ENCODE results near the gene CEP128.

Gene CEP128

DNA sequence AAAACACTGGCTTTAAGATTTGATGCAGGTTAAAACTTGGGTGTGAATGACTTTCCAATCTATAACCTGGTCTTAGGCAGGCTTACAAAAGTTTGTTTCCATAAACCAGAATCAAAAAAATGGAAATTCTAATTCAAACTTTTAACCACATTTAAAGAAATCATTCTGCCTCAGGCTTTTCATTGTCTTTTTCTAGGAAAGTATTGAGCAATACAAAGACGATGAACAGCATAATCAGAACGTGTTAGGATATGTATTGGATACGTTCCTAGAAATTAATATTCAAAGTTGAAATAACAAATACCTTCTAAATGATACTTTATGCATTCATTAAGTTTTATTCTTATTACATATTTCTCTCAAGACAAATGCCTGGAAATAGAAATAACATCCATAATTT lies 172.9 kb downstream of the CEP128 start:
- no peak for DNase-seq

DNA sequence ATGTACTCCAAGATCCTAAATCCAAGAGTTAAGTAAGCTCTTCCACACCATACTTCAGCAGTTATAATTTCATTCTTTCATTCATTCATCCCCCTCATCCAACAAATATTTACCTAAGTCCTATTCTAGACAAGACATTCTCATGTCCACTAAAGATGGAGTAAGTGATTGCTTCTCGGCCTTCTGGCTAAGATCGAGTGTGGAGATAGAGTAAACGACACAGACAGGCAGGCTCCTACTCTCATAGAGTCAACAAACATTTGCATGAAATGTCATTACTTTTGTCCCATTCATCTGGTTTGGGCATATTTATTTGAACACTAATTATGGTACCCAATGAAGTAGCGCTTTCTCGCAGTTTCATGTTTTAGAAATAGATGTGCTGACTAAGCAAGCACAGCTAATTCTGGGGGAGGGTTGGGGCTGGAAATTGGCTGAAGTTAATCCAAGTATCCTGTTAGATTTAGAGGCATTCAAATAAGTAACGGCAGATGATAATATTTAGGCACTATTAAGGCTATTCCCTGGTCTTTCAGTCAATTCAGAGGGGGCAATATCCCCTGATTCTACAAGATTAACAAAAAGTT lies 176.5 kb downstream of the CEP128 start:
- no peak for DNase-seq

DNA sequence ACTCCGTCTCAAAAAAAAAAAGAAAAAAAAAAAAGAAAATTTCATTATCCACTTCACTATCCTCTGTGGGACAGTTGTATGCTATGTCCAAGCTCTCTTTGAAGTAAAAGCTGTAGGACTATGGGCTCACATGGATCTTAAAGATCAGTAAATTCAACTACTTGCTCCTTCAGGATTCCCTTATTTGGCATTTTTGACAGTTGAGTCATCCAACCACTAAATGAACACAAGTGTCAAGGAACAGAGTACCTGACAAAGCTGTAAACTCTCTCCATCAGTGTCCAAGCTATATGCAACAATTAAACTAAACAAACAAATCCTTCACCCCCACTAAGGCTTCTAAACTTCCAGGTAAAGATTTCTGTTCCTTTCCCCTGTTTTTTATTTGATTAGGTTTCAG lies 177.0 kb downstream of the CEP128 start:
- no peak for DNase-seq

DNA sequence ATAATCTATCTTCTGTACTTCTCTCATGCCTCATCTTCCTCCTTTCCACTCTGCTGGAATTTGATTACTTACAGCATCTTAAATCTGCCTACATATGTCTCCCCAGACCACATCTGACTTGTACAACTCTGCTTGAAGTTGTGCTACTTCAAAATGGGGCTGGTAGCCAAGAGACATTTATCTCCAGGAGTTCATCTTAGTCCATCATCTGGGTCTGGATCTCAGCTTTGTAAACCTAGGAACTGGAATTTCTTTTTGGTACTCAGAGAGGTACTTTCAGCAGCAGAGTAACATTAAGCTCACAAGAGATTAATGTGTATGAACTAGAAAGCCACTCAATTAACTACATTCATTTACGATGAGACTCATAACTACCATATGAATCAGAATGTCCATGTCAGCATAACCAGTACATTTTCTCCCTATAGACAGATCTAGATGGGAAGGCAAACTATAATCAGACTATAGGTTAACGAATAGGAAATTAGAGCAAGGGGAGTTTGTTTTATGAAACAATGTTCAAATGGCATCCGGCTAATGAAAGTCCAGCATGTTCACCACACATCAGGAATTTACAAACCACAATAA lies 178.8 kb downstream of the CEP128 start:
- no peak for DNase-seq

DNA sequence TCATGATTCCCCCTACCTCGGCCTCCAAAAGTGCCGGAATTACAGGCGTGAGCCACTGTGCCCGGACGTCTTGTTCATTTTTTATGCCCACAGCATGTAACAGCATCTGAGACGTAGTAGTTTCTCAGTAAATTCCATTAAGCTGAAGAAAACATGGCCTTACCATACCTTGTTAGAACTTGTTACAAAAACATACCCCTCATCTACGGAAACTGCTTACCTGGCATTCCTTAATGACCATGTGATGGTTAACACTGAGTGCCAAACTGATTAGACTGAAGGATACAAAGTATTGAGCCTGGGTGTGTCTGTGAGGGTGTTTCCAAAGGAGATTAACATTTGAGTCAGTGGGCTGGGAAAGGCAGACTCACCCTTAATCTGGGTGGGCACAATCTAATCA lies 186.8 kb downstream of the CEP128 start:
- DNase-seq = no peak

DNA sequence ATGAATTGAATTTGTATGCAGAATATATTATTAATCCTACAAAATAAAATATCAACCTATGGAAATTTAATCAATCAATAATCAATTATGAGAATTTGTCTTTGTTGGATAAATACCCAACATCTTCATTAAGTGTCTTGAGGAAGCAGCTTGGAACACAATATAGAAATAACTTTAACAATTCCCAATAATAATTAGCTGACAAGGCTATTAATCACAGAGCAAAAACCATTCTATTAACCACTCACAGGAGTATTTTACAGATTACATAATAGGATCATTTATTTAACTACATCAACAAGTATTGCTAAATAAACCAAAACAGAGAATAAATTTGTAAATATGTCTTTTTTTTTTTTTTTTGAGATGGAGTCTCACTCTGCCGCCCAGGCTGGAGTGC lies 190.3 kb downstream of the CEP128 start:
- no peak for DNase-seq

DNA sequence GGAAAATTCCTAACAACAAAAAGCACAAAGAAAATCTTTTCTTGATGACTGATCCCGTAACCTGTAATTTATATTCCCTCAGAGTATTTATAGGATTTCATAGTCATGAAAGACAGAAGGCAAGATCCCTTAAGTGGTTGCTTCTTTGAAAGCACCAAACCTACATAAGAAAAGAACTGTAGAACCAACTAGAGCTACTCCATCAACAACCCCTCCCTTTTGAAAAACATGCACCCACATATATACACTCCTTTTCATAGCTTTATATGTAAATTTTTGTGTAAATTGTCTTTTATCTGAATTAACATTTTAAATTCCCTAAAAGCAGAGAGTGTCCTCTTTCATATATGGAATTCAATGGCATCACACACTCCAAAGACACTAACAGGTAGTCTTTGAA lies 215.3 kb downstream of the CEP128 start:
- DNase-seq = no peak

DNA sequence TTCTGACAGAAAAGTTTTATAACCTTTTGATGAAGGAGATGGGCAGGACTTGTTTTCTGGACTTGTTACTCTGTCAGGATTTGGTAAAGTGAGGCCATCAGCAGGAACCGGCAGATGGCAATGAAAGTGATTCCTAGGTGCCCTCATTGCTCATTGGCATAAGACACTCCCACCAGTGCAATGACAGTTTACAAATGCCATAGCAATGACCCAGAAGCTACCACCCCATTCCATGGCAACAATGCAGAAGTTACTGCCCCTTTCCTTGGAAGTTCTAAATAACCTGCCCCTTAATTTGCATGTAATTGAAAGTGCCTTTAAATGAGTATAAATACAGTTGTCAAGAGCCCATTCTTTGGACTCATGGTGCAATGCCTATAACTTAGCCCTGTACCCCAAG lies 222.6 kb downstream of the CEP128 start:
- no peak for DNase-seq

DNA sequence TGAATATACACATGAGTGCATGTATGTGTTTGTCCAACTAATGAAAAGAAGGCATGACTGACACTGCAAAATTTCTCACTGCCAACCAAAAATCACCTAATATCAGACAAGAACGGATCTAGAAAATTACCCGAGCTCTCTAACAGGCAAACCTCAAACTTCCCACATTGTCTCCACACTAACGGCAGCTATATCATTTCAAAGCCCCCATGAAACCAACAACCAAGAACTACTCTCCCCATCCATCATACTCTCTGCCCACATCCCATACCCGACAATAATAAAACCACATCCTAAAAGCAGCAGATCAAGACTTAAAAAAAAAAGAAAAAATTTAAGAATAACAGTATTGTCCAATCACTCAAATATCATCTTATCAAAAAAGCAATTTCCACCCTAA lies 227.1 kb downstream of the CEP128 start:
- no peak for DNase-seq

DNA sequence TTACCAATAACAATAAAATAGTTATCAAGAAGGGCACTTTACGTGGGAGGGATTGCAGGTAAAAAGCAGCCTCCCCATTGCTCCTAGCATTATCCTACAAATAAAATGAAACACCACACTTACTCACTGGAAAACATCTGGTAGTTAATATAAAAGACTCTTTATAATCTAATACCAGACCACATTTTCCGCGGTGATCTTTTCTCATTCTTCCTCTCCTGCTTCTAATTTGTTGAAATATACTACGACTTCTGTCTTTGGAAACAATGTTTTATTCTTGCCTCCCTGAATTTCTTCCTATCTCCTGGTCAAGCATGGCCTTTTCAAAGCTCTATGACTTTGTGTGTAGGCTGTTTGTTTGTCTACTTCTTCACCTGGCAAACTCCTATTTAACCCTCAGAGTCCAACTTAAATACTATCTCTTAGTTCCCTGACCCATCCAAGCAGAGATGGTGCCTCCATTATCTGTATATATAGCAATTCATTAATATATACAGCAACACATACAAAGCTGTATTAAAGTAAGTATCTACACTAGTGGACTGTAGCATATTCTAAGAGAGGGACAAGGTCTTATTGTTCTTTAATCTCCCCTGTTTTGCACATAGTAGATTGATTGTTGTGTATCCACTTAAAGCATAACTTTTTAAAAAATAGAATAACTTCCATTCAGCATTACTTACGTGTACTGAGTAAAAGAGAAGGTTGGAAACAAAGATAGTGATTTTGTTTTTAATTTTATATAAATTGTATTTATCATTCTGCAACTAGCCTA lies 228.3 kb downstream of the CEP128 start:
- no peak for DNase-seq

DNA sequence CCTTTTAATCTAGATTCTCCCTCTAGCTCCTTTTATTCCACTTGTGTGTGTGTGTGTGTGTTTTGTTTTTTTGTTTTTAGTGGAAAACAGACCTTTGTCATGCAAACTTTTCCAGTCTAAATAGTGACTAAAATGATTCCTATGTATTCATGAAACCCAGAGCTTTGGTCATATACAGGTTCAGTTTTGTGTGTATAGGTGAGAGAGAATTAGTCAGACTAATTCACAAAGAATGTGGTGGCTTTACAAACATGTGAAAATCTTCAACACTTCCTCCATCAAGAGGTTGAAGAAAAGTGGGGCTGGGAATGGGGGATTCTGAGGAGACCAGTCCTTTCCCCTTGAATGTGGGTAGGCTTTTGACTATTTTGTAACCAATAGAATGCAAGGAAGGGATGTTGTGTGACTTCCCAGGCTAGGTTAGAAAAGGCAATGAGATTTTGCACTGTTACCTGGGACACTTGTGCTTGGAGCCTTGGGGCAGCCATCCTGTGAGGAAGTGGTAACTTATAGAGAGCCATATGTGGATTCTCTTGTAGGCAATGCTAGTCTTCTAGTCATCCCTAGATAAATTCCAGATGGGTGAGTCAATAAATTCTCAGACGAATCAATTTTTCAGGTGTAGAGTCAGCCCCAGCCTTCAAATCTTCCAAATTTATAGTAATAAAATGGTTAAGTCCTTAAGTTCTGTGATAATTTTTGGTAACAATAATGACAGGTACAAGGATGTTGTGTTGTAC lies 236.1 kb downstream of the CEP128 start:
- DNase-seq = no peak

DNA sequence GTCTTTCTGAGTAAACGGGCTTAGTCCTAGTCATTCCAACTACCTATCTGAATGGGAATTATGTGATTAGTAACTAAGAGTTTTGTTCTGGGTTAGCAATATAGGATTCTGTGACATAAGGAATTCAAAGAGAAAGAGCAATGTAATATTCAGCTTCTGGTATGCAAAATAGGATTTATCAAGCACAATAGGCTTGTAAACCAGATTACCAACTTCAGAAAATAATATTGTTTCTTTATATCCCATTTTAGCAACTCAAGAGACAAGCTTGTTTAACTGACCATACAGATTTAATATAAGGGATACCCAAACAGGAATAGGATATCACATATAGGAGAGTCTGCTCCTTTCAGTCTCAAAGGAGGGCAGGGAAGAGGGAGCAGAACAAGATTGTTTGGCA lies 240.9 kb downstream of the CEP128 start:
- DNase-seq = no peak

DNA sequence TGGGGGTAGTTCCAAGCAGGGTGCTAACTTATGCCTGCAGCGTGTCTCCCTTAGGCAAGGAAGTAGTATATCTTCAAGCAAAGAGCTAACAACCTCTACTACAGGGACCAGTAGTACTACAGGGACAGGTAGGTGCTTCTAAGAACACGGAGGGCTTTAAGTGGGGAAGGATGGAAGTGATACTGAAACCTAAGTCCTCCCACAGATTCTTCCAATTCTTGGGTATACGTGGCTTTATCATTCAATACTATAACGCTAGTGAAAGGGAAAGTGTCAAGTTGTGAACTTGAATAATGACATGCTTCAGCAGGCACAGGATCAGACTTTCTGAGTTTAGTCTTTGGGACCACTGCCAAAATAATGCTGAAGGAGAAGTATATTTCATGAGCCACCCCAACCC lies 241.7 kb downstream of the CEP128 start:
- no peak for DNase-seq

DNA sequence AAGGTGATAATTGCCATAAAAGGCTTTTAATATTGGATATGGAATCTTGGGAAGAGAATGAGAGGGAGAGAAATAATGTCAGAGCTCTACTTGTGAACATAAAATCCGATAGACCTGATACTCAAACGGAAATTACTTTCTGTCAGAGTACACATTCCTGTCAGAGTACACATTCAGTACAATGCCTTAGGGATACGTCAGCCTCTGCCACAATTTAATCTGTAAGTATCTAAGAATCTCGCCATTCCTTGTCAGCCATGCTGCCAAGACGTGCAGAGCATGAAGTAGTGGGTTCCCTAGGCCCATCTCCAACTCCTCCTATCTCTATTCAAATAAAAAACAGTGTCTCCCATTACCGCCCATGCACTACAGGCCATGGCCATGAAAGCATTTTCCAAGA lies 242.6 kb downstream of the CEP128 start:
- no peak for DNase-seq

DNA sequence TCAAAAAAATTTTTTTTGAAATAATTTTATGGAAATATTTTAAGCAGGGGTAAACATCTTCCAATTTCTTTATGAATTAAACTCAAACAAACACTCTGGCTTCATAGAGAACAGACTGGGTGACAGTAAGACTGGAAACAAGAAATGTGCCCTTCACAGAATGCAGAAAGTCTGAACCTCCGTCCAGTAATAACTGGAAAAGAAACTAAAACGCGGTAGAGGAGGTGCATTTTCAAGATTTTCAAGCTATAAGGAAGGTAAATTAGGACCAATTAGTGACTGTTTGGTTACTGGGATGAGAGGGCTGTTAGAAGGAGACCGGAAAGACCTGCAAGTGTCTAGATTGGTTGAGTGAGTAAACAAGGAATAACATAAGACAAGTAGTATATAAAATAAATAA lies 245.7 kb downstream of the CEP128 start:
- DNase-seq = no peak

DNA sequence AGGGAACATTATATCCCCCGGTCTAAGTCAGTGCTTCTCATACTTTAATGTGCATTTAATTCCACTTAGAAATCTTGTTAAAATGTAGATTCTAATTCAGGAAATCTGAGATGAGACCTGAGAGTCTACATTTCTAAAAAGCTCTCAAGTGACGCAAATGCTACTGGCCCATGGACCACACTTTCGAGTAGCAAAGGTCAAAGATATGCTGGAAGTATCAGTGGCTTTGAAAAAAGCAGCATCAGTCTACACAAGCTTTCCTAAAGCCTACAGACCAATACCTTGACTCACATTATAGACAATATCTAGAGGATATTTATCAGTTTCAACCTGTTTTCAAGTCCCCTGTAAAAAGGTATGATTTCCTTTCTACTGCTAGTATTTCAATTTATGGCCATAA lies 248.6 kb downstream of the CEP128 start:
- DNase-seq = no peak

DNA sequence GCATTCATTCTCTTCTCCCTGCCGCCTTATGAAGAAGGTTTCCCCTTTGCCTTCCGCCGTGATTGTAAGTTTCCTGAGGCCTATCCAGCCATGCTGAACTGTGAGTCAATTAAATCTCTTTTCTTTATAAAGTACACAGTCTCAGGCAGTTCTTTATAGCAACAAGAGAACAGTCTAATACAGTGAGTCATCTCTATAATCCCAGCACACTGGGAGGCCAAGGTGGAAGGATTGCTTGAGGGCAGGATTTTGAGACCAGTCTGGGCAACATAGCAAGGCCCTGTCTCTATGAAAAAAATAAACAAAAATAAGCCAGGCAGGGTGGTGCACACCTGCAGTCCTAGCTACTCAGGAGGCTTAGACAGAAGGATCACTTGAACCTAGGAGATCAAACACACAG lies 259.9 kb downstream of the CEP128 start:
- no peak for DNase-seq

DNA sequence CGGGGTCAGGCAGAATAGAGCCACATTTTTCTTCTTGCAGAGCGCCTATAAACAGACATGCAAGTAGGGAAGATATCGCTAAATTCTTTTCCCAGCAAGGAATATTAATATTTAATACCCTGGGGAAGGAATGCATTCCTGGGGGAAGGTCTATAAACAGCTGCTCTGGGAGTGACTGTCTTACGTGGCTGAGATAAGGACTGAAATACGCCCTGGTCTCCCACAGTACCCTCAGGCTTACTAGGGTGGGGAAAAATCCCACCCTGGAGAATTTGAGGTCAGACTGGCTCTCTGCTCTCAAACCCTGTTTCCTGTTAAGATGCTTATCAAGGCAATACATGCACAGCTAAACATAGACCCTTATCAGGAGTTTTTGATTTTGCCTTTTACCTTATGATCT lies 262.3 kb downstream of the CEP128 start:
- DNase-seq = no peak

DNA sequence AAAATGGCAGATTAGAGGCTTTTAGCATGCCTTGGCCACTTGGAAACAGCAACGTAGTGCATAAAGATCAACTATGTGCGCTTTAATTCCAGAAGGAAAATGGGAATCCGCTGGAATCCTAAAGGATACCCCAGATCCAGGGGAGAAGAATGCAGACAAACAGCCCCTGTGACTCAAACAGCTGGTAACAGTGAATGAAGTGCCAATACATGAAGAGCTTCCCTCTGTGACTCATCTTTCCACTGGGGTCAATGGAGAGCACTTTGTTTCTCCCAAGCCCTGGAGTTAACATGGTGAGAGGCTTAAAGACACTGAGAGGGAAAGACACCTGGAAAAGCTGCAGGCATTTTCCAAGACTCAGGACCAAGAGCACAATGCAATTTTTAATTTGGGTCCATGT lies 263.1 kb downstream of the CEP128 start:
- DNase-seq = no peak

DNA sequence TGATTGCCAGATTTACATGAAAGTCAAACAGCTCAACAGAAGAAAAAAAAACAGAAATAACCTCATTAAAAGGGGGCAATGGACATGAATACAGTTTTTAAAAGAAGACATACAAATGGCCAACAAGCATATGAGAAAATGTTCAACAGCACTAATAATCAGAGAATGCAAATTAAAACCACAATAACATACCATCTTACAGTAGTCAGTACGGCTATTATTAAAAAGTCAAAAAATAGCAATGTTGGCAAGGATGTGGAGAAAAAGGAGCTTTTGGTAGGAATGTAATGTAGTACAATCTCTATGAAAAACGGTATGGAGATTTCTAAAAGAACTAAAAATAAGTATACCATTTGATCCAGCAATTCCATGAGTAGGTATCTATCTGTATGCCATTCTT lies 272.1 kb downstream of the CEP128 start:
- no peak for DNase-seq

DNA sequence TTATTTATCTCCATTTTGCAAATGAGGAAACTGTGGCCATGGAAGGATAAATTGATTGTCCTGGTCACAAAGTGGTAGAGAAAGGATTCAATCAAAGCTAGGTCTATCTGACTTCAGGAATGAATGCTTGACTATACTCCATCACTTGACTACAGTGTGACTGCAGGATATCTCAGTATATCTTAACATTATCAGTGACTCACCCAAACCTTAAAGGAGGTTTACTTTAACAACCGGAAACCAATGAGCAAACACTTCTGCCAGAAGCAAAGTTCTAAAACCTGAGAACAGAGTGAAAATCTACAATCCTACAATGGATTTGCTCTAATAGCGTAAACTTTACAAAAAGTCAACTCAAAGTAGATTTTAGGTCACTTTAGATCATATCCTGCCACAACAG lies 277.0 kb downstream of the CEP128 start:
- no peak for DNase-seq

DNA sequence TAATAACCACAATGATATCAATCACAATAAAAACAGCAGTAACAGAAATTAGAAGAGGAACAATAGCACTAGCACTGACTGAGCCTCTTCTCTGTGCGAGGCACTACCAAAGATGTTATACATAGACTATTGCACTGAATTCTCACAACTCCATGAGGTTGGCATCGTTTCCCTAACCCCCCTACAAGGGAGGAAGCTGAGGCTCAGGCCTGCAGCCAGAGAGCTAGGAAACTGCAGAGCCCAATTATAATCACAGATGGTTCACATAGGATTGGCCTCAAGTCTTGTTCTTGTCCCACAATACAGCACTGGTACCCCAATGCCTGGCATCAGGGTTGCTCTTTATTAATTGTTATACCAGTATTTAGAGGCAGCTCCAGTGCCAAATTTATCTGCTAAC lies 278.0 kb downstream of the CEP128 start:
- DNase-seq = no peak

DNA sequence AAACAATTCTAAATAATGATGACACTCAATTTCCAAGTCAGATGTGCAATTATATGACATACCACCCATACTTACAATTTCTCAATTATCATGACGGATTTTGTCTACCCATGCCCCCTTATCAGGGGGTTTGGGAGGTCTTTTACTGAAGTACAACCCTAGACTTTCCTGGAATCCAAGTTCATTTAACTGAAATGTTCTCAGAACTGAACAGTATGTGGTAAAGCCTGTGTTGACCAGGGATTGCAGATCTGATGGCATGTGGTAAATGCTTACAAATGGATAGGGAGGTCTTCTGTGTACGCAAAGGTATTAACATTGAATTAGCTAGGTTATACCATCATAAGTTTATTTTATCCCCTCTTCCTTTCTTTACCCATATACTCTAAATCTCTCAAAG lies 281.8 kb downstream of the CEP128 start:
- no peak for DNase-seq

DNA sequence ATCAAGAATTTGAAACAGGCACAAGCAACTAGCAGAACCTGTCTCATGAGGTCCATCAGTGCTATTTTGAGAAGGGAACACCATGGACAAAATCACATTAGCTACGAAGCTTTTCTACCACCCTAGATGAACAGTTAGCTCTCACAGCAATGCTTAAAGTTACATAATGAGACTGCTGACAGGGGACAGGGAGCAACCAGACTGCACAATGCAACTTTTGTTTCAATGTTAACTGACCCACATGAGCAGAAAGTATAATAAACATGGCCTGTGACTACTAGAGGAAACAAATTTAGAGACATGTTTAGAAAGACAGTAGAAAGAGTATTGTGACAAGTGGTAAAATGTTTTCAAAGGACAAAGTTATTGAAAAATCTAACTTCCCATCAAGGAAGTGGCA lies 282.8 kb downstream of the CEP128 start:
- DNase-seq = no peak

Measured in stimulated activated CD4-positive, alpha-beta T cell treated with anti-CD3 and anti-CD28 coated beads, Interleukin-1b, Interleukin-23, amount 100 ng/mL, for 48 hours (primary cell).